GM18511 (cell line): Measurements from ENCODE around the gene NKAIN1.

Experiments used
- ATAC-seq: cut with Tn5 transposase; IDR thresholded peaks from one replicate; pipeline ENCODE4 v1.9.1; 2021; ENCODE audit warnings: mild to moderate bottlenecking, moderate library complexity; ENCODE audit not compliant: unreplicated experiment

The NKAIN1 gene

GRCh38 chr1:31234123-31234708 is 5.5 kb downstream of the NKAIN1 start:
- ATAC-seq = no peak

GRCh38 chr1:31232689-31233088 is 7.0 kb downstream of the NKAIN1 start:
- no peak for ATAC-seq

- ATAC-seq = no peak
Measured at GRCh38 chr1:31231802-31232201, 7.9 kb downstream of the NKAIN1 start.

- no peak for ATAC-seq
Measured at GRCh38 chr1:31230378-31230777, 9.3 kb downstream of the NKAIN1 start.

DNA sequence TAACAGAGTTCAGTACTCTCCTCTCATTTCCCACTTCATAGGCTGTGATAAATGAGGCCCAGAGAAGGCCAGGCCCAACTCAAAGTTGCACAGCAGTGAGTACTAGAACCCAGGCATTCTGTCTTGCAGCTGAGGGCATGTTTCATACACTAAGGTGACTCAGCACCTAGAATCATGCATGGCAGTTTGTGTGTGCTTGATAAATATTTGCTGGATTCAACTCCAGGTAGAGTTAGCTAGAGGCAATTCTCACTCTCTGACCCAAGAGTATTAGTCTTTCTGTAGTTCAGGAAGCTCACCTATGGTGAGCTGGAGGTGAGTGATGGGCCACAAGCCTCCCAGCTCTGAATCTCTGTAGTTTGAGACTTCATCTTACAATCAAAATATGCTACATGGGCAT is 10.7 kb downstream of the NKAIN1 start:
- no peak for ATAC-seq

- no peak for ATAC-seq
Measured at GRCh38 chr1:31227891-31228568, 11.7 kb downstream of the NKAIN1 start.

DNA sequence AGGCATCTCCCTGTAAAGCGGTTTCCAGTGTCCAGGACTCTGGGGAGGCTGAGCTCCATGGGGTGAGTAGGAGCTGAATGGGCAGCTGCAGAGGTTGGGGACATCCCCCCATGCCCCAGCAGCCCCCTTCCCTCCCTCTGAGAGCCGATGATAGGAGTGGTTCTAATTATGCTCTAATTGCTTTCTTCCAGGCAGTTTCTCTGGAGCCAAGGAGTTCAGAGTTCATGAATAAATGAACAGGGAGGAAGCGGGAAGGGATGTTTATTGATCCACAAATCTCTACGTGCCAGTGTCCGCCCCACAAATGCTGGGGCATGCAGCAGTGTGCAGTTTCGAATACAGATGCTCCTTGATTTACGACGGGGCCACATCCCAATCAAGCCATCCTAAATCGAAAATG is 15.6 kb downstream of the NKAIN1 start:
- no peak for ATAC-seq

DNA sequence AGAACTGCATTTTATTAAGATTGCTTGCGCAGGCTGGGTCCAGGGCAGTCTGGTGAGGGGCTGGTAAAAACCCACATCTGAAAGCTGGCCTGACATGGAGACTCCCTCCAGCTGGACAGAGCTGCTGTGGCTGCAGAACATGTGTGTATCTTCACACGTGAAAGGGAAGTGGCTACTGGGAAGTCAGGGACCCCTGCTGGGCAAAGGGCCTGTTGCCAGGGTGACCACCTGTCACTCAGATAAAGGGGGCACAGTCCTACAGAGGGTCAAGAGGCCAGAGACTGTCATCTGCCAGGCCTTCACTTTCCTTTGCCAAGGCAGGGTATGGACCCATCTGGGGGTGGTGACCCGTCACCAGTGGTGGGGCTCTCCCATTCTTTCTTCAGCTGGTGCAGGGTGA is 17.5 kb downstream of the NKAIN1 start:
- ATAC-seq = no peak

- no peak for ATAC-seq
Measured at GRCh38 chr1:31221072-31221471, 18.6 kb downstream of the NKAIN1 start.

- no peak for ATAC-seq
Measured at GRCh38 chr1:31219489-31219888, 20.2 kb downstream of the NKAIN1 start.

DNA sequence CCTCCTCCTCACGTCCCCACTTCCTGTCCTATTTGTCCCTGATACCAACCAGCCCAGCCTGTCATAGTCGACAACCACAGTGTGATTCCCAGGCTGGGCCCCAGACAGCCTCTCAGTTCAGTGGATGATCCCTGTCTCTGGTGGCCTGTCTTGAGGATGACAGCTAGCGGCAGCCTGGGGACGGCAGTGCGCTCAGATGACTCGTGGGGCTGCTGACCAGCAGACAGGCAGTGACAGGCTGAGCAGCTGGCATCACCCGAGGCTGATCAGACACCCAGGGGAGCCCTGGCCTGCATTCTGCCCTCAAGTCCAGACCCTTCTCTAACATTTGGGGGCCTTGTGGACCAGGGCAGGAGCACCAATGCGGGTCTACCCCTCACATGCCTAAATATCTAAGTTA is 21.0 kb downstream of the NKAIN1 start:
- ATAC-seq = no peak

- ATAC-seq = no peak
Measured at GRCh38 chr1:31216016-31216415, 23.7 kb downstream of the NKAIN1 start.

GRCh38 chr1:31215065-31215570 is 24.6 kb downstream of the NKAIN1 start:
- no peak for ATAC-seq

- no peak for ATAC-seq
Measured at GRCh38 chr1:31214316-31215064, 25.2 kb downstream of the NKAIN1 start.

- no peak for ATAC-seq
Measured at GRCh38 chr1:31208361-31208945, 31.2 kb downstream of the NKAIN1 start.

DNA sequence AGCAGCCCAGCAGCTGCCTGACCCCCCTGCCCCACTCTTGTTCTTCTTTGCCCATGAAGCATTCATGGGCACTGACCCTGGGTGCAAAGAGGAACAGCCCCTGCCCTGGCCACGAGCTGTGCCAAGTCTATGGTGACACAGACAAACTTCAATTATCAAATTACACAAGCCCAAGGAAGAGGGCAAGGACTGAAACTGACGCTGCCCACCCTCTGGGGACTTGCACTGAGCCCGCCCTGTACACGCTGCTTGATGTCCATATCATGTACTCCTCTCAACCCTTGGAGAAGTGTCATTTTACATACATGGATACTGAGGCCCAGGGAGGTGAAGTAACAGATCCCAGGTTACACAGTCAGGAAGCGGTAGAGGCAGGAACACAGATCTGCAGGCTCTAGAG is 32.1 kb downstream of the NKAIN1 start:
- ATAC-seq = no peak

DNA sequence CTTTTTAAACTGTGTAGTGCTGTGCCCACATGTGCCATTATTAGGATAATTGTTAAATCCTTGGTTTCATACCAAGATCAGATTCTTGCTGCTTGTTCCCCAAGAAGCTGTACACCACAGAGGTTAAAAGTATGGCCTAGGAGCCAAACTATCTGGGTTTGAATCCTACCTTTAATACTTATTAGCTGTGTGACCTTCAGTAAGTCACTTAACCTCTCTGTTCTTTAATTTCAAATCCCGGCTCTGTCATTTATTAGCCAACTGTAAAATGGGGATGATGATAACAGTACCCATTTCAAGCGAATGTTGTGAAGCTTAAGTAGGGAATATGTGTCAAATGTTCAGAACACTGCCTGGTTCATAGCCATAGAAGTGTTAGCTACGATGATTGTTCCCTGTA is 32.6 kb downstream of the NKAIN1 start:
- ATAC-seq = no peak

DNA sequence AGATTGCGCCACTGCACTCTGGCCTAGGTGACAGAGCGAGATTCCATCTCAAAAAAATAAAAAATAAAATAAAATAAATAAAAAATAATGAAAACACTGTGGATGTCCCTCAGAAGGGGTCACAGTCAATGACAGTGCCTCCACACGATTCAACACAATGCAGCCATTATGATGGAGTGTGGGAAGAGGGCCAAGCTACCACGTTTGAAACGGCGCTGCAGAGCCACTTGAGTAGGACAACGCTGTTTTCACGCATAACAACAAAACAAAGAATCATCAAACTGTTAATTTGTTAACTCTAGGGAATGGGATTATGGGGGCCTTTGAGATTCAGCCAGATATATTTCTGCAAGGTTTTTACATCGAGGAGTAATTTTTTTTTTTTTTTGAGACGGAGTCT is 36.5 kb downstream of the NKAIN1 start:
- no peak for ATAC-seq

- ATAC-seq = no peak
Measured at GRCh38 chr1:31201931-31202360, 37.7 kb downstream of the NKAIN1 start.

DNA sequence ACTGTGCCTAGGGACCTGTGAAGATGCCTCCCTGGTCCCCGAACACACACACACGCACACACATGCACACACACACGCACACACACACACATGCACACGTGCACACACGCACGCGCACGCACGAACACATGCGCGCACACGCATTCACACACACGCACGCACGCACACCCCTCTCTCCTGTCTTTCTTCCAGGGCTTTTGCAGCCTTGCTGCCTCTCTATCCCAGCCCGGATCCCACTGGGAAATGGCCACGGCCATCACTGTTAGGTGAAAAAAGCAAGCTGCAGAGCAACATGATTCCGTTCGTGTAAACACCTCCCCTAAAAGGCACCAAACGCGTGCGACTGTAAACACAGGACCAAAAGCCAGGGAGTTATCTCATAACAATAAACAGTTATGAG is 39.7 kb downstream of the NKAIN1 start:
- ATAC-seq = no peak

DNA sequence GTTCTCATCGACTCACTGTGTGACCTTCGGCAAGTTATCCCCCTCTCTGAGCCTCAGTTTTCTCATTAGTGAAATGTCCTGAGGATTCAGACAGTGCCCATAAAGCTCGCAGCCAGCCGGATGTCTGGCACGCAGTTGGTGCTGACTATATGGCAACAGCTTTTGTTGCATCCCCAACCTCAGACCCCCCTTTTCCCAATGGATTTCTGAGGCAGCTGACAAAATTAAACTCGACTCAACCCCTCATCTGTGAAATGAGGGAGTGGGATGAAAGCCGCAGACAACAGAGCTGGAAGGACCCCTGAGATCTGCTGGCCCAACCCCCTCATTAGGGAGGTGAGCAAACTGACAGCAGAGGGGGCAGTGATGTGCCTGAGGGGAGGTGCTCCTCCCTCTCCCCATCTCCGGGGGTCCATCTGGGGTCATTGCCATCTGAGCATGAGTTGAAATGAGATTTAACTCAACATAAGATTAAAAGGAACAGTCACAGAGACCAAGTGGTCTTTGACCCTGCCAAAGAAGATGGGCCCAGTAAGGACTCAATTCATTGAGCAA is 40.4 kb downstream of the NKAIN1 start:
- no peak for ATAC-seq
